Endothelial cell of umbilical vein (primary cell): ENCODE results near the gene PHACTR2. TPM values are rescaled to one million over a fixed set of nuclear protein-coding genes. Genes with fewer than 3 reads are reported as not detected.

Experiments used
- BruUV-seq: library from RNA; stranded (reverse); fragments of 400-500 nt; replicated peaks from 2 replicates; lab custom pipeline; 2021; lab: Mats Ljungman, UMichigan
- CTCF ChIA-PET: fragments of 300-600, 350-600 bp; sonication (Branson Sonifier 250); formaldehyde crosslinking; loops from one replicate; lab custom pipeline; 2021; ENCODE audit warnings: antibody characterized with exemption, inconsistent platforms; lab: Charles Lee
- POLR2A ChIA-PET: fragments of 300-600, 350-600 bp; sonication (Branson Sonifier 250); formaldehyde crosslinking; loops from one replicate; lab custom pipeline; 2021; ENCODE audit warnings: antibody characterized with exemption, inconsistent platforms; lab: Charles Lee
- DNase-seq: peaks from one replicate; pipeline ENCODE4 v3.0.0-alpha.2; 2011; ENCODE audit warnings: low read depth, low spot score
- FAIRE-seq: peaks from 2 replicates; lab custom pipeline; 2011; peaks lifted over from hg19 to GRCh38; lab: Jason Lieb, UNC
- H2AFZ ChIP-seq: 2 replicates; pipeline ENCODE4 v1.6.0; 2012; ENCODE audit warnings: low read depth, low read length, control low read depth, inconsistent platforms
- H3K27ac ChIP-seq: 2 replicates; pipeline ENCODE4 v1.5.1; 2011; ENCODE audit warnings: low read depth, mild to moderate bottlenecking, control low read depth, low read length, moderate library complexity; ENCODE audit not compliant: insufficient read depth
- H3K27me3 ChIP-seq, 2 experiments: 2 replicates each; pipeline versions ENCODE4 v1.6.0 to v1.6.1; 2011; ENCODE audit warnings: low read length in 2 of 2, mixed read lengths in 1 of 2; ENCODE audit not compliant: control insufficient read depth in 2 of 2, insufficient read depth in 2 of 2
- H3K36me3 ChIP-seq, 2 experiments: 2 replicates in 1 of 2; 3 replicates in 1 of 2; pipeline ENCODE4 v1.5.1; 2011; ENCODE audit warnings: low read length in 2 of 2, mild to moderate bottlenecking in 1 of 2, moderate library complexity in 1 of 2; ENCODE audit not compliant: control insufficient read depth in 2 of 2, insufficient read depth in 2 of 2; ENCODE audit errors: extremely low read depth in 1 of 2
- H3K4me1 ChIP-seq: 3 replicates; pipeline ENCODE4 v1.5.1; 2011; ENCODE audit warnings: mild to moderate bottlenecking, low read length; ENCODE audit not compliant: control insufficient read depth, insufficient read depth; ENCODE audit errors: extremely low read depth
- H3K4me2 ChIP-seq: 2 replicates; pipeline ENCODE4 v1.6.1; 2011; ENCODE audit warnings: low read length, control low read depth, mixed read lengths; ENCODE audit not compliant: insufficient read depth
- H3K4me3 ChIP-seq, 3 experiments: fragments of 200-600 bp in 1 of 3; sonication (generic), shearing (Covaris generic) in 1 of 3; replicated peaks in 1 of 3; 2 replicates each; pipeline ENCODE4 v1.5.1; 2011 to 2016; ENCODE audit warnings: control low read depth in 3 of 3, low read length in 3 of 3, mild to moderate bottlenecking in 2 of 3, inconsistent platforms in 1 of 3, low read depth in 1 of 3, moderate library complexity in 1 of 3; ENCODE audit not compliant: insufficient read depth in 1 of 3
- H3K79me2 ChIP-seq: 2 replicates; pipeline ENCODE4 v1.6.0; 2012; ENCODE audit warnings: low read length, inconsistent platforms; ENCODE audit not compliant: control insufficient read depth, insufficient read depth
- H3K9ac ChIP-seq: replicated peaks from 2 replicates; pipeline ENCODE3; 2011; ENCODE audit warnings: low read length, control low read depth; ENCODE audit not compliant: insufficient read depth; ENCODE audit errors: extremely low read depth
- H3K9me1 ChIP-seq: replicated peaks from 3 replicates; pipeline ENCODE4 v1.6.0; 2011; ENCODE audit warnings: mild to moderate bottlenecking, low read length; ENCODE audit not compliant: control insufficient read depth, insufficient read depth; ENCODE audit errors: extremely low read depth
- H3K9me3 ChIP-seq: replicated peaks from 2 replicates; pipeline ENCODE4 v1.5.1; 2012; ENCODE audit warnings: low read length, inconsistent platforms; ENCODE audit not compliant: control insufficient read depth, insufficient read depth
- H4K20me1 ChIP-seq: replicated peaks from 2 replicates; pipeline ENCODE3; 2011; ENCODE audit warnings: mild to moderate bottlenecking, low read length; ENCODE audit not compliant: control insufficient read depth, insufficient read depth; ENCODE audit errors: extremely low read depth
- CTCF ChIP-seq, 2 donors: IDR thresholded peaks; 1 replicate in 1 of 2; 2 replicates in 1 of 2; pipeline ENCODE4 v1.5.1; 2011; ENCODE audit warnings: low read length in 2 of 2, mild to moderate bottlenecking in 2 of 2, moderate library complexity in 2 of 2, control low read depth in 1 of 2, inconsistent platforms in 1 of 2, low read depth in 1 of 2; ENCODE audit not compliant: insufficient read depth in 1 of 2; ENCODE audit errors: extremely low read depth in 1 of 2
- EZH2 ChIP-seq: IDR thresholded peaks from 2 replicates; pipeline ENCODE4 v1.6.1; 2012; ENCODE audit warnings: borderline replicate concordance, low read depth, mild to moderate bottlenecking, moderate library complexity, low read length, inconsistent platforms; ENCODE audit not compliant: severe bottlenecking
- FOS ChIP-seq: IDR thresholded peaks from 2 replicates; pipeline ENCODE4 v1.6.1; 2011; ENCODE audit warnings: mild to moderate bottlenecking, low read length, moderate library complexity, borderline replicate concordance; ENCODE audit not compliant: insufficient read depth
- GATA2 ChIP-seq: IDR thresholded peaks from 2 replicates; pipeline ENCODE4 v1.7.0; 2011; ENCODE audit warnings: low read depth, mild to moderate bottlenecking, moderate library complexity, mixed read lengths, low read length; ENCODE audit not compliant: insufficient read length, insufficient read depth
- JUN ChIP-seq: IDR thresholded peaks from 2 replicates; pipeline ENCODE4 v1.6.1; 2011; ENCODE audit warnings: borderline replicate concordance, low read depth; ENCODE audit not compliant: insufficient read length, insufficient read depth
- MAX ChIP-seq: IDR thresholded peaks from 2 replicates; pipeline ENCODE4 v1.6.1; 2011; ENCODE audit not compliant: insufficient read depth, insufficient read length
- MYC ChIP-seq: IDR thresholded peaks from one replicate; pipeline ENCODE4 v1.6.1; 2011; ENCODE audit warnings: mild to moderate bottlenecking, low read depth, low read length
- POLR2A ChIP-seq: IDR thresholded peaks from 2 replicates; pipeline ENCODE4 v1.6.1; 2012; ENCODE audit warnings: low read depth, mild to moderate bottlenecking, control low read depth, low read length
- POLR2AphosphoS5 ChIP-seq: IDR thresholded peaks from 2 replicates; pipeline ENCODE4 v1.6.1; 2012; ENCODE audit warnings: low read depth, mild to moderate bottlenecking, control low read depth, low read length, moderate library complexity; ENCODE audit not compliant: insufficient read depth
- dilution Hi-C: fragments of 300-500 bp; cut with MboI; formaldehyde crosslinking; loops from one replicate; pipeline ENCODE4 v1.15.0; 2019; ENCODE audit warnings: low sequenced_read_pairs; ENCODE audit not compliant: extremely low pct_ligation_motif_present
- intact Hi-C: fragments of 100-400 bp; cut with micrococcal nuclease; formaldehyde crosslinking; loops from one replicate; pipeline ENCODE4 v1.10.0; 2022
- polyA plus RNA-seq, 4 experiments: library from polyadenylated mRNA; depleted of rRNA in 3 of 4; stranded (reverse) in 3 of 4; unstranded in 1 of 4; fragments of >200 nt; gene quantifications; 2 replicates each; pipeline versions ENCODE4 v1.2.1 to v1.2.3, GENCODE V29; 2011 to 2012; ENCODE audit warnings: missing spikeins in 1 of 4
- total RNA-seq: library from RNA; stranded (reverse); gene quantifications from 2 replicates; pipeline ENCODE4 v1.2.3, GENCODE V29; 2021

Gene PHACTR2
- total and polyA plus RNA-seq, 2 donors (not counting 3 experiments of a cell fraction or from before 2014, with no cell fraction given) = 16.3 to 178 TPM

GRCh38 chr6:143828572-143828971 lies 150.8 kb downstream of the PHACTR2 start:
- intact Hi-C loops = no loop called here
- Histone ChIP-seq H3K4me2 (no peak overlapping the region), H3K27me3 (no peaks in the 10 kb centered on the region), H3K36me3 (no peaks in the 10 kb centered on the region), H3K9me3 (no peaks in the 10 kb centered on the region), H2AFZ (no peak overlapping the region), H3K4me3 (no peak overlapping the region), H4K20me1 (no peaks in the 10 kb centered on the region), H3K4me1 (peaks cover 20% of the 10 kb centered on the region), H3K9ac (no peak overlapping the region), H3K27ac (no peak overlapping the region), H3K79me2 (no peaks in the 10 kb centered on the region), H3K9me1 (no peaks in the 10 kb centered on the region)
- no TSS peak for BruUV-seq
- no peak for DNase-seq
- ChIA-PET CTCF (interaction anchor here (0.7 to 2.0 kb wide), 2 partner anchors 14 to 253 kb away, joined by 4 to 5 read pairs; partner anchors contain the start of gene LTV1), POLR2A (no interaction called here)
- TF ChIP-seq CTCF (IDR thresholded peaks at IDR 0.05; ENCODE audit: extremely low read depth in 1 of 2, insufficient read depth in 1 of 2, low read depth in 1 of 2, low read length in 2 of 2) (no peak), MYC (no peak), FOS (no peak), JUN (no peak), EZH2 (no peak), POLR2A (no peak), GATA2 (no peak), MAX (no peak), POLR2AphosphoS5 (no peak)
- dilution Hi-C loops = no loop called here
- FAIRE-seq = no peak
